ENCODE data around the gene TCF7. TPM values are rescaled to one million over a fixed set of nuclear protein-coding genes. Genes with fewer than 3 reads are reported as not detected.

TCF7 gene
- total RNA-seq, 1 experiment from 2014 or later: 13.0 TPM

- BruUV-seq (replicated peaks): no TSS peak
- Histone ChIP-seq H3K9me2 (ENCODE audit: insufficient read depth) (no peaks in the 10 kb centered on the region), H3F3A (ENCODE audit: insufficient read depth, low read depth) (peaks cover 8% of the 10 kb centered on the region; the same call in 1 of the 2 replicates), H3K27me3 (ENCODE audit: insufficient read depth, low read depth) (no peaks in the 10 kb centered on the region), H3K36me3 (ENCODE audit: low read depth) (0 out of 2 replicates have a peak, but pooled peaks cover 4% of the 10 kb centered on the region), H3K79me2 (ENCODE audit: low read depth) (peaks cover 2% of the 10 kb centered on the region; the same call in 1 of the 2 replicates), H2AFZ (no peak overlapping the region), H3K9me3 (ENCODE audit: insufficient read depth, low read depth) (no peaks in the 10 kb centered on the region), H4K20me1 (ENCODE audit: insufficient read depth) (peaks cover 4% of the 10 kb centered on the region), H3K27ac (no peak overlapping the region), H3K4me1 (replicated peaks; ENCODE audit: insufficient read depth) (no peaks in the 10 kb centered on the region), H3K4me2 (no peak overlapping the region), H3K4me3 (no peak overlapping the region)
- no peak for DNase-seq
- POLR2A ChIA-PET (ENCODE audit: unreplicated experiment): no interaction called here
- CTCF ChIA-PET: no interaction called here
- intact Hi-C loops (cut with micrococcal nuclease; ENCODE audit: unreplicated experiment): no loop called here
- no peak for TF ChIP-seq CTCF (conservative IDR thresholded peaks at IDR 0.05)
- no peak for TF ChIP-seq EZH2 (IDR thresholded peaks at IDR 0.05; ENCODE audit: low read depth)
Measured at GRCh38 chr5:134132372-134133187, 18.1 kb downstream of the TCF7 start.

GRCh38 chr5:134133188-134133994 lies 18.9 kb downstream of the TCF7 start:
- Histone ChIP-seq H3K79me2 (ENCODE audit: low read depth) (peaks cover 10% of the 10 kb centered on the region; the same call in 1 of the 2 replicates), H4K20me1 (ENCODE audit: insufficient read depth) (peaks cover 4% of the 10 kb centered on the region), H3K4me3 (no peak overlapping the region), H3K4me1 (replicated peaks; ENCODE audit: insufficient read depth) (peaks cover 7% of the 10 kb centered on the region), H3F3A (ENCODE audit: insufficient read depth, low read depth) (peaks cover 8% of the 10 kb centered on the region; the same call in 1 of the 2 replicates), H3K27ac (no peak overlapping the region), H3K4me2 (no peak overlapping the region), H3K9me2 (ENCODE audit: insufficient read depth) (no peaks in the 10 kb centered on the region), H2AFZ (no peak overlapping the region), H3K9me3 (ENCODE audit: insufficient read depth, low read depth) (no peaks in the 10 kb centered on the region), H3K36me3 (ENCODE audit: low read depth) (0 out of 2 replicates have a peak, but pooled peaks cover 4% of the 10 kb centered on the region), H3K27me3 (ENCODE audit: insufficient read depth, low read depth) (no peaks in the 10 kb centered on the region)
- BruUV-seq (replicated peaks): no TSS peak
- intact Hi-C loops (cut with micrococcal nuclease; ENCODE audit: unreplicated experiment): no loop called here
- TF ChIP-seq EZH2 (IDR thresholded peaks at IDR 0.05; ENCODE audit: low read depth): no peak
- ChIA-PET CTCF (no interaction called here), POLR2A (ENCODE audit: unreplicated experiment) (no interaction called here)
- DNase-seq: no peak

GRCh38 chr5:134133995-134134541 lies 19.6 kb downstream of the TCF7 start:
- no peaks in the 10 kb centered on the region for H3K9me3 ChIP-seq (ENCODE audit: insufficient read depth, low read depth)
- ChIA-PET POLR2A (ENCODE audit: unreplicated experiment) (no interaction called here), CTCF (no interaction called here)
- H3K4me1 ChIP-seq (replicated peaks; ENCODE audit: insufficient read depth): peaks cover 14% of the 10 kb centered on the region
- H3K36me3 ChIP-seq (ENCODE audit: low read depth): 0 out of 2 replicates have a peak, but pooled peaks cover 4% of the 10 kb centered on the region
- H3K27me3 ChIP-seq (ENCODE audit: insufficient read depth, low read depth): no peaks in the 10 kb centered on the region
- TF ChIP-seq EZH2 (IDR thresholded peaks at IDR 0.05; ENCODE audit: low read depth): no peak
- no peak for TF ChIP-seq CTCF (conservative IDR thresholded peaks at IDR 0.05)
- no peak overlapping the region for H3K27ac ChIP-seq
- intact Hi-C loops (cut with micrococcal nuclease; ENCODE audit: unreplicated experiment): no loop called here
- no peak overlapping the region for H3K4me3 ChIP-seq
- peaks cover 15% of the 10 kb centered on the region; the same call in 1 of the 2 replicates for H3F3A ChIP-seq (ENCODE audit: insufficient read depth, low read depth)
- H3K9me2 ChIP-seq (ENCODE audit: insufficient read depth): no peaks in the 10 kb centered on the region
- peaks cover 4% of the 10 kb centered on the region; the same call in 1 of the 2 replicates for H4K20me1 ChIP-seq (ENCODE audit: insufficient read depth)
- peaks cover 10% of the 10 kb centered on the region; the same call in 1 of the 2 replicates for H3K79me2 ChIP-seq (ENCODE audit: low read depth)
- BruUV-seq (replicated peaks): no TSS peak
- H2AFZ ChIP-seq: no peak overlapping the region
- H3K4me2 ChIP-seq: no peak overlapping the region
- DNase-seq: no peak

Measured in PC-9 (cell line).